DOHH2 (cell line): ENCODE measurements around the gene GPC6.

Source experiments
- H3F3A ChIP-seq: fragments of 200-600 bp; sonication (generic), shearing (Covaris generic); 2 replicates; pipeline ENCODE4 v1.6.0; 2016; ENCODE audit warnings: antibody characterized with exemption, mild to moderate bottlenecking; ENCODE audit not compliant: control insufficient read depth, insufficient read depth
- H3K27ac ChIP-seq: fragments of 200-600 bp; sonication (generic); 2 replicates; pipeline ENCODE4 v1.5.1; 2014; ENCODE audit warnings: low read depth, mild to moderate bottlenecking, low read length, moderate library complexity
- H3K27me3 ChIP-seq: fragments of 200-600 bp; sonication (generic); 2 replicates; pipeline ENCODE4 v1.6.1; 2014; ENCODE audit warnings: mild to moderate bottlenecking, low read length, mixed read lengths; ENCODE audit not compliant: control insufficient read depth
- H3K36me3 ChIP-seq: fragments of 200-600 bp; sonication (generic); 2 replicates; pipeline ENCODE4 v1.6.1; 2014; ENCODE audit warnings: mild to moderate bottlenecking, low read length, moderate library complexity, mixed read lengths; ENCODE audit not compliant: control insufficient read depth
- H3K4me1 ChIP-seq: fragments of 200-600 bp; sonication (generic); 2 replicates; pipeline ENCODE4 v1.6.1; 2014; ENCODE audit warnings: mild to moderate bottlenecking, low read length, mixed read lengths; ENCODE audit not compliant: control insufficient read depth
- H3K4me2 ChIP-seq: fragments of 200-600 bp; sonication (generic); 2 replicates; pipeline ENCODE4 v1.6.0; 2014; ENCODE audit warnings: mild to moderate bottlenecking, low read length, moderate library complexity
- H3K4me3 ChIP-seq: fragments of 200-600 bp; sonication (generic); 2 replicates; pipeline ENCODE4 v1.5.1; 2014; ENCODE audit warnings: mild to moderate bottlenecking, low read length, mixed read lengths
- H3K79me2 ChIP-seq: fragments of 200-600 bp; sonication (generic); 2 replicates; pipeline ENCODE4 v1.6.1; 2014; ENCODE audit warnings: mild to moderate bottlenecking, low read length, mixed read lengths; ENCODE audit not compliant: control insufficient read depth
- H3K9me2 ChIP-seq: fragments of 200-600 bp; sonication (generic); replicated peaks from 2 replicates; pipeline ENCODE4 v1.6.1; 2014; ENCODE audit warnings: mild to moderate bottlenecking, low read length, mixed read lengths; ENCODE audit not compliant: control insufficient read depth
- H3K9me3 ChIP-seq: fragments of 200-600 bp; sonication (generic); 2 replicates; pipeline ENCODE4 v1.6.1; 2014; ENCODE audit warnings: antibody characterized with exemption, low read length, mixed read lengths; ENCODE audit not compliant: control insufficient read depth, insufficient read depth
- H4K20me1 ChIP-seq: fragments of 200-600 bp; sonication (generic); 2 replicates; pipeline ENCODE4 v1.6.0; 2014; ENCODE audit warnings: low read depth, mild to moderate bottlenecking, antibody characterized with exemption, low read length, moderate library complexity; ENCODE audit not compliant: control insufficient read depth, insufficient read depth
- CTCF ChIP-seq: fragments of 200-600 bp; sonication (generic); IDR thresholded peaks from one replicate; pipeline ENCODE4 v1.5.1; 2014; ENCODE audit warnings: antibody characterized with exemption, mild to moderate bottlenecking, low read depth, low read length; ENCODE audit not compliant: poor library complexity, severe bottlenecking
- EZH2phosphoT487 ChIP-seq: fragments of 200-600 bp; sonication (generic); IDR thresholded peaks from 2 replicates; pipeline ENCODE4 v1.6.1; 2017; ENCODE audit warnings: borderline replicate concordance, mild to moderate bottlenecking, antibody characterized with exemption, low read length, moderate library complexity, mixed read lengths

Gene GPC6

GRCh38 chr13:93535251-93535650, 308.6 kb downstream of the GPC6 start:
- no peak overlapping the region for H3K4me3 ChIP-seq

DNA sequence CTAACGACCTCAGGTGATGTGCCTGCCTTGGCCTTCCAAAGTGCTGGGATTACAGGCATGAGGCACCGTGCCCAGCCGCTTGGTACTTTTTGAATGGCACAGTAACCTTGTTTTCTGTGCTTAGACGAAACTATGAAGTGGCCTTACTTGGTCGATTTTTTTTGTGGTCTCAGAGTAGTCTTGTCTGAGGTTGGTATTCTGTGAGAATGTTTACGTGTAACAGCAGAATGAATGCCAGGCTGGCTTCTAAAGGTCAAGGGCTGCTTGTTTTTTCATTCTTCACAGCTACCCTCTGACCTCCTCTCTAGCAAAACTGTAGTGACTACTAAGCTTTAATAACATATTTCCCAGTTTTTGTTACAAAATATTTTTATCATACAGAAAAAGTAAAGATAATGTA, 313.3 kb downstream of the GPC6 start:
- H3K4me2 ChIP-seq = no peak overlapping the region
- TF ChIP-seq EZH2phosphoT487 (no peak), CTCF (no peak)

More at GRCh38 chr13:93535251-93535650, 308.6 kb downstream of the GPC6 start:
- no peaks in the 10 kb centered on the region for H3K36me3 ChIP-seq
- no peaks in the 10 kb centered on the region for H3K27me3 ChIP-seq
- no peaks in the 10 kb centered on the region for H3K79me2 ChIP-seq
- H3F3A ChIP-seq = no peaks in the 10 kb centered on the region
- no peak overlapping the region for H3K4me2 ChIP-seq
- TF ChIP-seq EZH2phosphoT487 (no peak), CTCF (no peak)
- no peaks in the 10 kb centered on the region for H4K20me1 ChIP-seq
- no peaks in the 10 kb centered on the region for H3K9me2 ChIP-seq
- no peaks in the 10 kb centered on the region for H3K9me3 ChIP-seq
- H3K4me1 ChIP-seq = no peaks in the 10 kb centered on the region
- H3K27ac ChIP-seq = no peak overlapping the region

GRCh38 chr13:93547886-93548285, 321.3 kb downstream of the GPC6 start:
- Histone ChIP-seq H3K9me3 (no peaks in the 10 kb centered on the region), H3K27ac (no peak overlapping the region), H3F3A (no peaks in the 10 kb centered on the region), H3K4me2 (no peak overlapping the region), H4K20me1 (no peaks in the 10 kb centered on the region), H3K9me2 (no peaks in the 10 kb centered on the region), H3K27me3 (no peaks in the 10 kb centered on the region), H3K4me3 (no peak overlapping the region), H3K79me2 (no peaks in the 10 kb centered on the region), H3K4me1 (no peaks in the 10 kb centered on the region), H3K36me3 (no peaks in the 10 kb centered on the region)
- TF ChIP-seq EZH2phosphoT487 (no peak), CTCF (no peak)

More for the DNA sequence above, 313.3 kb downstream of the GPC6 start:
- Histone ChIP-seq H3K79me2 (no peaks in the 10 kb centered on the region), H3K36me3 (no peaks in the 10 kb centered on the region), H3K27me3 (no peaks in the 10 kb centered on the region), H4K20me1 (no peaks in the 10 kb centered on the region), H3K4me1 (no peaks in the 10 kb centered on the region), H3F3A (no peaks in the 10 kb centered on the region), H3K9me3 (no peaks in the 10 kb centered on the region), H3K9me2 (no peaks in the 10 kb centered on the region), H3K27ac (no peak overlapping the region), H3K4me3 (no peak overlapping the region)
